IMR-90 (cell line): Measurements from ENCODE around the gene CLK1. TPM values are rescaled to one million over a fixed set of nuclear protein-coding genes. Genes with fewer than 3 reads are reported as not detected.
"Not testable (repeated sequence)": the region's sequence is repeated elsewhere in the genome, so short reads cannot be mapped to it uniquely, and the experiment has no call there.

ENCODE experiments used
- ATAC-seq: fragments of 200-7000 bp; cut with Tn5 transposase; 2 replicates; pipeline ENCODE4 v1.9.1; 2020; ENCODE audit warnings: low read depth, mild to moderate bottlenecking, moderate library complexity
- BruUV-seq: library from RNA; stranded (reverse); fragments of 400-500 nt; replicated peaks from 2 replicates; lab custom pipeline; 2021; lab: Mats Ljungman, UMichigan
- CTCF ChIA-PET: fragments of 300-600 bp; formaldehyde crosslinking; extraction: SDS; loops from one replicate; lab custom pipeline; 2021; ENCODE audit warnings: antibody characterized with exemption; lab: Yijun Ruan, JAX
- POLR2A ChIA-PET: fragments of 300-600 bp; sonication (Branson Sonifier 250); formaldehyde crosslinking; loops from one replicate; lab custom pipeline; 2022; ENCODE audit warnings: antibody characterized with exemption; ENCODE audit not compliant: unreplicated experiment; lab: Charles Lee
- DNase-seq: peaks from one replicate; pipeline ENCODE4 v3.0.0; 2013
- H2AFZ ChIP-seq: replicated peaks from 2 replicates; pipeline ENCODE3; 2013; ENCODE audit warnings: low read length, mild to moderate bottlenecking; ENCODE audit not compliant: poor library complexity
- H2AK5ac ChIP-seq: 2 replicates; pipeline ENCODE4 v1.6.1; 2013; ENCODE audit warnings: low read depth, low read length, inconsistent platforms
- H2AK9ac ChIP-seq: replicated peaks from 2 replicates; pipeline ENCODE3; 2013; ENCODE audit warnings: mild to moderate bottlenecking, low read depth, low read length, moderate library complexity; ENCODE audit not compliant: poor library complexity
- H2BK120ac ChIP-seq: 2 replicates; pipeline ENCODE4 v1.6.1; 2013; ENCODE audit warnings: low read depth, low read length, inconsistent platforms
- H2BK15ac ChIP-seq: 3 replicates; pipeline ENCODE4 v1.6.1; 2013; ENCODE audit warnings: low read depth, low read length, inconsistent platforms
- H2BK20ac ChIP-seq: 2 replicates; pipeline ENCODE4 v1.6.1; 2013; ENCODE audit warnings: low read depth, mild to moderate bottlenecking, inconsistent platforms, low read length, moderate library complexity
- H2BK5ac ChIP-seq: 2 replicates; pipeline ENCODE4 v1.6.1; 2013; ENCODE audit warnings: mild to moderate bottlenecking, low read depth, low read length, inconsistent platforms; ENCODE audit not compliant: poor library complexity, severe bottlenecking
- H3K14ac ChIP-seq: replicated peaks from 2 replicates; pipeline ENCODE4 v1.6.1; 2013; ENCODE audit warnings: low read depth, low read length, inconsistent platforms
- H3K18ac ChIP-seq: 2 replicates; pipeline ENCODE4 v1.6.1; 2013; ENCODE audit warnings: low read depth, low read length, control low read depth
- H3K23ac ChIP-seq: 2 replicates; pipeline ENCODE4 v1.6.1; 2013; ENCODE audit warnings: low read depth, low read length, inconsistent platforms
- H3K27ac ChIP-seq: 2 replicates; pipeline ENCODE4 v1.5.1; 2013; ENCODE audit warnings: mild to moderate bottlenecking, control low read depth, low read length; ENCODE audit not compliant: insufficient read depth
- H3K27me3 ChIP-seq: 2 replicates; pipeline ENCODE4 v1.6.1; 2013; ENCODE audit warnings: low read length; ENCODE audit not compliant: control insufficient read depth, insufficient read depth
- H3K36me3 ChIP-seq: 2 replicates; pipeline ENCODE4 v1.6.1; 2013; ENCODE audit warnings: low read length, mixed read lengths; ENCODE audit not compliant: control insufficient read depth, insufficient read depth
- H3K4ac ChIP-seq: 2 replicates; pipeline ENCODE4 v1.6.1; 2013; ENCODE audit warnings: low read depth, low read length, inconsistent platforms
- H3K4me1 ChIP-seq: 2 replicates; pipeline ENCODE4 v1.6.1; 2013; ENCODE audit warnings: low read length, mixed read lengths; ENCODE audit not compliant: control insufficient read depth, insufficient read depth
- H3K4me2 ChIP-seq: 2 replicates; pipeline ENCODE4 v1.6.1; 2013; ENCODE audit warnings: low read depth, mild to moderate bottlenecking, control low read depth, low read length, moderate library complexity
- H3K4me3 ChIP-seq: 2 replicates; pipeline ENCODE4 v1.5.1; 2013; ENCODE audit warnings: low read depth, mild to moderate bottlenecking, control low read depth, low read length, moderate library complexity; ENCODE audit not compliant: insufficient read depth
- H3K56ac ChIP-seq: 2 replicates; pipeline ENCODE4 v1.6.1; 2013; ENCODE audit warnings: low read length, inconsistent platforms; ENCODE audit not compliant: insufficient read depth; ENCODE audit errors: extremely low read depth
- H3K79me1 ChIP-seq, 2 experiments: 2 replicates each; pipeline ENCODE4 v1.6.1; 2013; ENCODE audit warnings: low read length in 2 of 2, inconsistent platforms in 1 of 2, low read depth in 1 of 2
- H3K9ac ChIP-seq: 2 replicates; pipeline ENCODE4 v1.6.1; 2013; ENCODE audit warnings: low read depth, low read length, control low read depth
- H3K9me1 ChIP-seq: 2 replicates; pipeline ENCODE4 v1.6.1; 2013; ENCODE audit warnings: low read length, inconsistent platforms; ENCODE audit not compliant: insufficient read depth
- H3K9me3 ChIP-seq: 2 replicates; pipeline ENCODE4 v1.6.1; 2013; ENCODE audit warnings: low read length; ENCODE audit not compliant: control insufficient read depth, insufficient read depth
- H4K20me1 ChIP-seq: 2 replicates; pipeline ENCODE4 v1.6.1; 2013; ENCODE audit warnings: low read length, inconsistent platforms; ENCODE audit not compliant: insufficient read depth
- H4K5ac ChIP-seq: 2 replicates; pipeline ENCODE4 v1.6.1; 2013; ENCODE audit warnings: mild to moderate bottlenecking, low read depth, low read length, control low read depth
- H4K8ac ChIP-seq, 2 experiments: 2 replicates each; pipeline ENCODE4 v1.6.1; 2013; ENCODE audit warnings: low read depth in 2 of 2, low read length in 2 of 2, control low read depth in 1 of 2, inconsistent platforms in 1 of 2
- H4K91ac ChIP-seq: 2 replicates; pipeline ENCODE4 v1.6.1; 2013; ENCODE audit warnings: low read depth, low read length, inconsistent platforms; ENCODE audit not compliant: insufficient read depth
- CHD1 ChIP-seq: IDR thresholded peaks from 2 replicates; pipeline ENCODE4 v1.6.1; 2012; ENCODE audit warnings: low read depth, low read length, improper control_type of control experiment
- WGBS, 2 experiments: methylation state at CpG; one replicate each; pipeline versions ENCODE4 v1.1.5 to v1.1.7; 2013; ENCODE audit warnings: missing lambda C conversion rate in 2 of 2; ENCODE audit not compliant: insufficient read length in 1 of 2; ENCODE audit errors: extremely low coverage in 2 of 2; 5-methylcytosine and 5-hydroxymethylcytosine counted together
- dilution Hi-C: fragments of 300-500 bp; cut with HindIII; formaldehyde crosslinking; loops from one replicate; pipeline ENCODE4 v1.14.3; 2018; ENCODE audit warnings: low sequenced_read_pairs; ENCODE audit not compliant: unreplicated experiment
- in situ Hi-C: fragments of 300-500 bp; cut with MboI; formaldehyde crosslinking; loops from 3 replicates; pipeline ENCODE4 v1.14.3; 2019; ENCODE audit warnings: low sequenced_read_pairs, inconsistent platforms, mixed read lengths
- intact Hi-C: fragments of 100-400 bp; cut with micrococcal nuclease; formaldehyde crosslinking; loops from 2 replicates; pipeline ENCODE4 v1.10.0; 2022
- polyA plus RNA-seq, 3 experiments: library from polyadenylated mRNA; depleted of rRNA; stranded (reverse); fragments of >200 nt; gene quantifications; 2 replicates each; pipeline ENCODE4 v1.2.3, GENCODE V29; 2012; ENCODE audit warnings: low replicate concordance in 1 of 3
- total RNA-seq: library from RNA; depleted of rRNA; stranded (reverse); fragments of >200 nt; gene quantifications from 2 replicates; pipeline ENCODE4 v1.2.3, GENCODE V29; 2012
- TF ChIP-seq, protein P1 (sequence below): fragments of 150-350 bp; IDR thresholded peaks from 2 replicates; pipeline ENCODE4 v1.6.1; 2016; ENCODE audit warnings: low read depth, mild to moderate bottlenecking, low read length, moderate library complexity, borderline replicate concordance

The CLK1 gene
- total and polyA plus RNA-seq, 2 of the 4 experiments (the other 2 are of a cell fraction) = 26.2 to 35.5 TPM

DNA sequence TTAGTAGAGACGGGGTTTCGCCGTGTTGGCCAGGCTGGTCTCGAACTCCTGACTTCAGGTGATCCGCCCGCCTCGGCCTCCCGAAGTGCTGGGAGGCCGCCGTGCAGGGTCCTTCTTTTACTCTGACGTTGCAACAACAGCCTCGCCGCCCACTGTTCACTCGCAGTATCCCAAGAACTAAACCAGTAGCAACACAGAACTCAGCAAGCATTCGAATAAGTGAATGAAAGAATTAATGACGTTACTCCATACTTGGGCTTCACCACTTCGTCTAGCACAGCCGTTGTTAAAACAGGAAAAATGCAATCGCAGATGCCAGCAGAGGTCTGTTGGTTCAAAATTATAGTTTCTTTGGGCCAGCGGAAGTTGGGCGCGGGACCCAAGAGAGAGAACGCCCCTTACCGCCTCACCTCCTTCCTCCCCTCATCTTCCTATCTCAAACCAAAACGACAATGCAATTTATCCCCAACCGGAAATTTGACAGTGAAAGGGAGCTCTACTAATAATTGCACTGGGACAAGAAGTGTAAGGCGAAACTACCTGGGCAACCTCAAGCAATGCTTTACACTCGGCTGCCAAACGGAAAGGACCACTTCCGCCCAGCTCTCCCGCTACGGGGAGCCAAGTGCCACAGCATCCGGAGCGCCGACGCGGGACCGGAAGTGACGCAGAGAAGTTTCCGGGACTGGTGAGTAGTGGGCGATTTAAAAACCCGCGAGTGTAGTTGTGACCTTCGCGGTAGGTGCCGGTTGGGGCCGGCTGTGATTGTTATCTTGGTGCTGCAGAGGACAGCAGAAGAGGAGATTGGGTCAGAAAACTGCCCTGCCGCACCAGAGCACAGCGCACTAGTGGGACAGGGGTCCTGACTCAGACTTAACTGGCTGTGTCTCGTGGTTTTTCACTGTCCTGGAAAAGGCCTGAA is 24.5 kb upstream of the CLK1 start, which contains the start of the genes NIF3L1 and PPIL3 (continued):
- TF ChIP-seq, protein P1, sequence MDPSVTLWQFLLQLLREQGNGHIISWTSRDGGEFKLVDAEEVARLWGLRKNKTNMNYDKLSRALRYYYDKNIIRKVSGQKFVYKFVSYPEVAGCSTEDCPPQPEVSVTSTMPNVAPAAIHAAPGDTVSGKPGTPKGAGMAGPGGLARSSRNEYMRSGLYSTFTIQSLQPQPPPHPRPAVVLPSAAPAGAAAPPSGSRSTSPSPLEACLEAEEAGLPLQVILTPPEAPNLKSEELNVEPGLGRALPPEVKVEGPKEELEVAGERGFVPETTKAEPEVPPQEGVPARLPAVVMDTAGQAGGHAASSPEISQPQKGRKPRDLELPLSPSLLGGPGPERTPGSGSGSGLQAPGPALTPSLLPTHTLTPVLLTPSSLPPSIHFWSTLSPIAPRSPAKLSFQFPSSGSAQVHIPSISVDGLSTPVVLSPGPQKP = no peak
- TF ChIP-seq CHD1 = peak; percentile 86

DNA sequence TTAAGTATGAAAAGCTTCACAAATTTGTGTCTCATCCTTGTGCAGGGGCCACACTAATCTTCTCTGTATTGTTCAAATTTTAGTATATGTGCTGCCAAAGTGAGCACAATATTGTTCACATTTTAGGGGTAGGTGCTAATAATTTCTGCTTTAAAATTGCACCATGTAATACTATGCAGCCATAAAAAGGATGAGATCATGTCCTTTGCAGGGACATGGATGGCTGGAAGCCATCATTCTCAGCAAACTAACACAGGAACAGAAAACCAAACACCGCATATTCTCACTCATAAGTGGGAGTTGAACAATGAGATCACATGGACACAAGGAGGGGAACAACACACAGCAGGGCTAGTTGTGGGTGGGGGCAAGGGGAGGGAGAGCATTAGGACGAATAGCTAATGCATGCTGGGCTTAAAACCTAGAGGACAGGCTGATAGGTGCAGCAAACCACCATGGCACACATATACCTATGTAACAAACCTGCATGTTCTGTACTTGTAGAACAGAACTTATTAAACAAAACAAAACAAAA is 17.3 kb upstream of the CLK1 start:
- H4K8ac ChIP-seq, H3K14ac ChIP-seq, ATAC-seq, dilution Hi-C loops, H3K4me1 ChIP-seq, H2AK5ac ChIP-seq, H3K79me1 ChIP-seq, H2BK15ac ChIP-seq, H3K4me2 ChIP-seq, intact Hi-C loops, H3K23ac ChIP-seq, H2AK9ac ChIP-seq, H2BK5ac ChIP-seq, H3K9me3 ChIP-seq, H3K27me3 ChIP-seq, CTCF ChIA-PET, DNase-seq, H3K9ac ChIP-seq, H4K91ac ChIP-seq, POLR2A ChIA-PET, H2AFZ ChIP-seq, H3K4ac ChIP-seq, H3K9me1 ChIP-seq, H3K56ac ChIP-seq, H3K27ac ChIP-seq, H2BK120ac ChIP-seq, H3K18ac ChIP-seq, in situ Hi-C loops, H3K4me3 ChIP-seq, BruUV-seq, H4K5ac ChIP-seq, H2BK20ac ChIP-seq, H4K20me1 ChIP-seq: not testable (repeated sequence)
- WGBS, 2 experiments = no CpG with 5 or more reads among the region's 2 CpGs
- peaks cover 22% of the 10 kb centered on the region for H3K36me3 ChIP-seq
